ENCODE data around the gene CEP131.

CEP131 gene

DNA sequence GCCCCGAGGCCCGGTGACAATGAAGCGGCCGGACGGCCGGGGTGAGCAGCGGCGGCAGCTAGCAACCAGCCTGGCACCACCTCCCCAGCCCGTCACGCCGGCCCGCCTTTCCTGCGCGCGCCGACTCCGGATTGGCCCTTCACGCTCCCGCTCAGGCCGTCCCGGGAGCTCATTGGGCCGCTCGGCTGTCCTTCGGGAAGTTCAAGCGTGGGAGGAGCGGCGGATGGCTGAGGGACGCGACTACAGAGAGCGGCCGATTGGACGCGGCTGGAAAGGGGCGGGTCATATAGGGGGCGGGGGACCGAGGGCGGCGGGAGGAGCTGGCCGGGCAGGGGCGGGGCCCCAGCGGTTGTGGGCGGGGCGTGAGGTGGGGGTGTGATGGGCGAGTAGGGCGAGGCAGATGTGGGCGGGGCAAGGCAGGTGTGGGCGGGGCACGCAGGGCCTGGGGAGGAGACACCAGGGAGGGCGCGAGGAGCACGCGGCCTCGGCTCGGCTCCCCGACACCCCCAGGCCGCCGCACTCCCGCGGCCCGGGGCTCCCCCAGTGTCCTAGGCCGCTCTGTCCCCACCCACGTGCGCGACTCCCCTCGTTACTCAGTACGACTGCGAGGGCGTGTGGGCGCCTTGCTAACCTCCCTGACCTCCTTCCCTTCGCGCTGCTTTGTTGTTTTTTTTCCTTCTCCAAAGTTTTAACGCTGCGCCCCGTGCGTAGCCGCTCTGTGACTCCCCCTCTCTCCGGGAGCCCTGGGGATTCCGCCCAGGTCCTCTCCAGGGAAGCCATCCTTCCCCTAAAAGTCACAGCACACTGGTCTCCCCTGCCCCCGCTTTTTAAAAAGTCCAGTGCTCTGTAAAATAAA lies at the start of gene CEP131:
CEP131 (minus strand) TSS at position 60 of the 856 bp plus-strand sequence. CDS start 2,909 bp downstream, outside the sequence.
- peak; percentile 100 for DNase-seq

DNA sequence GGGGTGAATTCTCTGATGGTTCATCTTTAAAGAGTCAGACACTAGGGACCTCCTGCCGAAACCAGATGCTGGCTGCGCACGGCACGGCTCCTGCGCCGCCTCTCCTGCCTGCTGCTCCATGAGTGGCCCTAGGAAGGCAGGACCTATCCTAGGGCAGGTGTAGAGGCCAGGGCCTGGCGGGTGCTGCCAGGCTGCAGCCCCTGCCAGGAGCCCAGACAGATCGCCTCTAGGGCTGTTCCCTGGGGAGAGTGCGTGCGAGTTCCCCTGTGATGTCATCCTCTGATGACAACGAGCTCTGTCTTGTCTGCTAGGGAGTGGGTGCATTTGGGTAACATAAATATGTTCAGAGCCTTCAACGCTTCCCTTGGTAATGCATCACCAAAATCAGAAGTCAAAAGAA lies 48.5 kb upstream of the CEP131 start:
- DNase-seq = no peak

DNA sequence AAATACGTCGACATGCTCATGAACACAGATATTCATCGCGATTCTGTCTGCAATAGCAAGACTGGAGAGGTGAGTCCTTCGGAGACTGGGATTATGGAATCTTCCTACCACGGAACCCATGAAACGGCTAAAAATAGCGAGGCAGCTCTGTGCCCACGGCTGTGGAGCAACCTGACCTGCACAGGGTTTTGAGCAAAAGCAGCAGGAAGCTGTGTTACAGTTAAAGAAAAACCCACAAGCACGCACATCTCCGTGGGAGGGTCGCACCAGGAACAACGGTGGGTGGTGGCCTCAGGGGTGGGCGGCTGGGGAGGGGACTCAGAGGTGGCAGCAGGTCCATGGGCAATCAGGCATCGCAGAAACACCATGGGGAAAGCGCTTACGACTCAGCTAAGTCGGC lies 47.5 kb upstream of the CEP131 start:
- DNase-seq = no peak

GRCh38 chr17:81267390-81268067 lies 44.8 kb upstream of the CEP131 start:
- no peak for DNase-seq

DNA sequence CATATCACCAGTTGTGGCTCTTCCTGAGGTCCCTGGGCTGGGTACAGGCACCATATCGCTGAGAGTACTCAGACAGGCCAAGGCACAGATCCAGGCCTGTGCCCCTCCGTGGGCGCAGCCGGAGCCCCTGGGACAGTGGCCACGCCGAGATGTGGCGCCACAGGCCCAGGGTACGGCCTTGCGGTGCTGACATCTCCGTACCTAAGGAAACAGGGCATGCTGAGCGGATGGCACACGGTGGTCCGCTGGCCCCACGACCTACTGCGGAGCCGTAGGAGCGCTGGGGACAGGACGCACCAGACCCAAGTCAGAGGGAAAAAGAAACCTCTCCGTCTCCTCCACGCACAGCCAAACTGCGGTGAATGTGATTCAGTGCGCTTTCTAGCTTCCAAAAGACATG lies 42.8 kb upstream of the CEP131 start:
- no peak for DNase-seq

DNA sequence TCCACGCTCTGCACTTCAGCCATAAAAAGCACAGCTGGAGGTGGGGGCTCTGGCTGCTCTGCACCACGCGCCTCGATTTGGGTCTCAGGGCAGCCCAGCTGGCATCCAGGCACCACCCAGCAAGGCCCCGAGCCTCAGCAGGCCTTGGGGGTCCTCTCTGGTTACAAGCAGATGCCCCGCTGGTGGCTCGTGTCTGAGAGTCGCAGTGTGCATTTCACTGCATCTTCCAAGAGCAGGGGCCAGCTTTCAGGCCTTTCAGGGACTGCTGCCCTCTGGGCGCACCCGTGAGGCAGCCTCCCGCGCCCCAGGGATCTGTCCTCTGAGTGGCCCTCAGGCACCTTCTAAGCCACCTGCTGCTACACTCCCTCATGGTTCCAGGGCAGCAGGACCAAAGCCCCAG lies 41.9 kb upstream of the CEP131 start:
- no peak for DNase-seq

- no peak for DNase-seq
These were observed 40.8 kb upstream of the CEP131 start for GRCh38 chr17:81263371-81264181.

- no peak for DNase-seq
These were observed 39.0 kb upstream of the CEP131 start for GRCh38 chr17:81261582-81262336.

- DNase-seq = no peak
These were observed 38.3 kb upstream of the CEP131 start for GRCh38 chr17:81261096-81261495.

- DNase-seq = no peak
These were observed 37.9 kb upstream of the CEP131 start for GRCh38 chr17:81260641-81261040.

DNA sequence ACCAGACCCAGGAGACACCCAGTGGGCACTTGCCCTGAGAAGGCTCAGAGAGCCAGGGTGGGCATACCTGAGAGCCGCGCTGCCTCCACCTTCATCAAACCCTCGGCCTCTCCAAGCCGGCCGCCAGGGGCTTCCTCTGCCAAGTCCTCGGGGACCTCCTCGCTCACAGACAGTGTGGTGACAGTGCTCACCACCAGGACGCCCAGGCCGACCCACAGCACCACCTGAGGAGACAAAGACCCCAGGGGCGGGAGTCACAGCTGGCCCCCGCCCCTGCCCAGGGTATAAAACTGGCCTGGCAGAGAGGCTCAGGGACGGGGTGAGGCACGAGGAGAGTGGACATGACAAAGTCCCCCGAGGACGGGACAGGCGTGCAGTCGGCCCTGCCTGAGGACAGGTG lies 37.4 kb upstream of the CEP131 start:
- DNase-seq = no peak

GRCh38 chr17:81259058-81259605 lies 36.4 kb upstream of the CEP131 start:
- DNase-seq = no peak

DNA sequence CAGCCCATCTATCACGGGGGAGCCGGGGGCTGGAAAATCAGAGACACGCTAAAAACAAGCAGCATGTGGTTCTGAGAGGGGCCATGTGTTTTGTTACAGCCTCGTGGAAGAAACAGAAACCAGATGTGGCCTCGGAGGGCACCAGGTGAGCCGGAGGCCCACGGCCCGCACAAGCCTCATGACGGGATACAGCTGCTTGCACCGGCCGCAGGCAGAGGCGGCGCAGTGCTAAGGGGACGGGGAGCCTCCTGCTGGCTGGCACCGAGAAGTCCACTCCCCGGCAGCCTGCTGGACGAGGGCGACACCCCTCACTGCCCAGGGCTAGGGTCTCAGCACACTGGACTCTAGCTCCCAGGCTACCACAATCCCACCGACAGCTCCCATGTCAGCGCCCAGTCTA lies 35.5 kb upstream of the CEP131 start:
- DNase-seq = no peak

DNA sequence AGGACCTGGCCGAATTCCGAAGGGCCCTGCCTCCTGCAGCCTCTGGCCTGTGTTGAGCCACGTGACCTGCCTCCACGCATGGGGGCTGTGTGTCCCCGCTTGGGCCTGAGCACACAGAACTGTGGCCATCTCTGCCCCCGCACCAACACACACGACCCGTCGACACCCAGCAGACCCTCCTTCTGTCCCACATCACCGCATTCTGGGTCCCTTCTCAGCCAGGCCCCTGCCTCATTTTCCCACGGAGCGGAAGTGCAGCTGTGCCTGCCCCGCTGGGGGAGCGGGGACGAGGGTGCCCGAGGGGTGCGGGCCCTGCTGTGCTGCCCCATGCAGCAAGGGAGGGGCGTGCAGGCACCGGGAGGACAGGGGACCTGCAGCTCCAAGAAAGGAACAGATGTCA lies 34.8 kb upstream of the CEP131 start:
- DNase-seq = no peak

DNA sequence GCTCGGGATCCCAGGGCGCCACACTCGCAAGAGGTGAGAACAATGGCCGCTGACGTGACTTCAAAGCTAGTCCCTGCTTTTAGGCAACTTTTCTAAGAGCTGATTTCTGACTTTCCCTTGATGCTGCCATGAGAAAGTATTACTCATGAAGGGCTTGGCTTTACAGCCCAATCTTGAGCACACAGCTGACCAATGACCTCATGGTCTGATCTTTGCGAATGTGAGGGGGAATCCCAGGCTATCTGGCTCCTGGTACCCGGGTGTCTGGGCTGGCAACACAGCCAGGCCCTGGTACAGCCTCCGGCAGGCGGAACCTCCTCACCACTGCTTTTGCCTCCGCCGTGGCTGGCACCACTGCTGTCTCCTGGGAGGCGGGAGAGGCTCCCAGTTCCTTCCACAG lies 33.9 kb upstream of the CEP131 start:
- no peak for DNase-seq

DNA sequence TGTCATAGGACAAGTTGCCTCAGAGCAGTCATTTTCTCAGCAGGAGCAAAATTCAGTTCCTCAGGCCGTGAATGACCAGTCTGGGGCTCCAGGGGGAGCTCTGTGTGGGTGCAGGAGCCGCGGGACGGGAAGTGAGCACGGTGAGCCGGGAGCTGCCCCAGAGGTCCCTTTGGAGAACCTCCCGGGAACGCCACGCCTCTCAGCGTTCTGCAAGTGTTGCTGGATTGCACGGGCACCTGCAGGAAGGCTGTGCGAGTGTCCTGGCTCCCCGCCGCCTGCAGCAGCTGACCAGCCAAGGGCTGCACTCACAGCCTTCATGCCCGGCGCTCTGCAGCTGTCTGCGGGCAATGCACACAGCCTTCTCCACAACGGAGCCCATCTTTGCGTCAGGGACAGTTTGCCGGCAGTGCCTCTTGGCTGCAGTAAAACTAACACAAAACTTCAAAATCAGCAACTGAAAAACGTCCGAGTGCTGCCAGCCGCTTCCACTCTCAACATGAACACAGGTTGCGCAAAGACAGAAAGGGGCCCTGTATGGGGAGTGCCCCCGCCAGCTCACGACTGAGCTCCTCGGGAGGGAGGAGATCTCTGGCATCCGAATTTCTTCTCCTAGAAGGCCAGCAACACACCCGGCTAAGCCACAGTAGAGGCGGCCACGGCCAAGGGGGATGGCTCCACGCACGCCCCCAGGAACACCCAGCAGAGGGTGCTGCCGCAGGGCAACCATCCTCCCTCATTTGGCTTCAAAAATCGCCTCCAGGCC lies 32.4 kb upstream of the CEP131 start:
- peak; percentile 27 for DNase-seq

- peak; percentile 52 for DNase-seq
These were observed 30.8 kb upstream of the CEP131 start for GRCh38 chr17:81253358-81254131.

GRCh38 chr17:81252987-81253329 lies 30.2 kb upstream of the CEP131 start:
- DNase-seq = no peak

- DNase-seq = no peak
These were observed 29.7 kb upstream of the CEP131 start for GRCh38 chr17:81252326-81252986.

DNA sequence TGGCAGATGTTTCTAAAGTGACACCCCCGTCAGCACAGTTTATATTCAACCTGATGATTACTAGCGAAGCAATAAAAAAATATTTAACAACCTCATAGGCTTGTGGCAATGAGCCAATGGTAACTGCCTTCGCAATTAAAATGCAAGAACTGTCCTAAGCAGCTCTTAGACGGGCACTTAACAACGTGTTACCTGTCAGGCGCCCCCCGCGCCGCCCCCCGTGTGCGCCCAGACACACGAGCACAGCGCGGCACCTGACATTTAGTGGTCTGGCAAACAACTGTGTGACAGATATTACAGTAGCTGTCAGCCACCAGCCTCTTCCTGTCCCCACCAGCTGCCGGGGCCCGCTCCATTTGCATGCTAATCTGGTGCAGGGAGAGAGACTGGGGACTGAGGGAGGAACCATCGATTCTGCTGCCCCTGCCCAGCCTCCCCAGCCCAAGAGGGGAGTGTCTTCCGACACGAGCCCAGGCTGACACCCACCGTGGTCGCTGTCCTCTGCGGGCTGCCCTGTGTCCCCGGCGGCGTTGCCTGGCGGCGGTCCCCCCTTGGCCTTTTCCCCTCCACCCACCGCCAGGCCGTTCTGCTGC lies 29.0 kb upstream of the CEP131 start:
- no peak for DNase-seq
